HG03565 (cell line): ENCODE measurements around the gene THSD7B.
"Not testable (repeated sequence)": the region's sequence is repeated elsewhere in the genome, so short reads cannot be mapped to it uniquely, and the experiment has no call there.

Experiments used
- ATAC-seq: cut with Tn5 transposase; IDR thresholded peaks from one replicate; pipeline ENCODE4 v1.9.1; 2021; ENCODE audit warnings: mild to moderate bottlenecking, moderate library complexity; ENCODE audit not compliant: unreplicated experiment

The THSD7B gene

GRCh38 chr2:137500599-137500998 lies 735.3 kb downstream of the THSD7B start:
- ATAC-seq, result no peak

- no peak for ATAC-seq
Measured at GRCh38 chr2:137507237-137507636, 741.9 kb downstream of the THSD7B start.

GRCh38 chr2:137508739-137509384 lies 743.5 kb downstream of the THSD7B start:
- no peak for ATAC-seq

- no peak for ATAC-seq
Measured at GRCh38 chr2:137511526-137511925, 746.2 kb downstream of the THSD7B start.

GRCh38 chr2:137521653-137522619 lies 756.6 kb downstream of the THSD7B start:
- ATAC-seq, result no peak

GRCh38 chr2:137522620-137523011 lies 757.3 kb downstream of the THSD7B start:
- ATAC-seq, result no peak

GRCh38 chr2:137523931-137524330 lies 758.6 kb downstream of the THSD7B start:
- ATAC-seq, result no peak

GRCh38 chr2:137525132-137525531 lies 759.8 kb downstream of the THSD7B start:
- ATAC-seq, result no peak

GRCh38 chr2:137525641-137526190 lies 760.4 kb downstream of the THSD7B start:
- no peak for ATAC-seq

GRCh38 chr2:137535897-137536296 lies 770.6 kb downstream of the THSD7B start:
- peak; percentile 50 for ATAC-seq

- no peak for ATAC-seq
Measured at GRCh38 chr2:137539336-137539735, 774.0 kb downstream of the THSD7B start.

- ATAC-seq, result no peak
Measured at GRCh38 chr2:137547842-137548241, 782.5 kb downstream of the THSD7B start.

- no peak for ATAC-seq
Measured at GRCh38 chr2:137566387-137566786, 801.0 kb downstream of the THSD7B start.

GRCh38 chr2:137570484-137570883 lies 805.1 kb downstream of the THSD7B start:
- no peak for ATAC-seq

- ATAC-seq, result not testable (repeated sequence)
Measured at GRCh38 chr2:137587834-137588233, 822.5 kb downstream of the THSD7B start.

- not testable (repeated sequence) for ATAC-seq
Measured at GRCh38 chr2:137588578-137588977, 823.2 kb downstream of the THSD7B start.

- no peak for ATAC-seq
Measured at GRCh38 chr2:137590102-137590501, 824.8 kb downstream of the THSD7B start.

GRCh38 chr2:137607722-137608318 lies 842.5 kb downstream of the THSD7B start:
- ATAC-seq, result no peak

- ATAC-seq, result no peak
Measured at GRCh38 chr2:137638932-137639331, 873.6 kb downstream of the THSD7B start.

GRCh38 chr2:137644731-137645130 lies 879.4 kb downstream of the THSD7B start:
- no peak for ATAC-seq

GRCh38 chr2:137654046-137654445 lies 888.7 kb downstream of the THSD7B start:
- no peak for ATAC-seq
